MCF 10A (cell line): ENCODE results near the gene MFAP5. TPM values are rescaled to one million over a fixed set of nuclear protein-coding genes. Genes with fewer than 3 reads are reported as not detected.

Experiments used
- BruUV-seq: library from RNA; stranded (reverse); fragments of 400-500 nt; replicated peaks from 2 replicates; lab custom pipeline; 2021; lab: Mats Ljungman, UMichigan
- CTCF ChIA-PET: fragments of 300-600 bp; sonication (Branson Sonifier 250); formaldehyde crosslinking; extraction: SDS; loops from one replicate; lab custom pipeline; 2021; ENCODE audit warnings: antibody characterized with exemption, inconsistent platforms; lab: Yijun Ruan, JAX
- POLR2A ChIA-PET: fragments of 300-600, 350-650 bp; sonication (Branson Sonifier 250); formaldehyde crosslinking; extraction: SDS; loops from one replicate; lab custom pipeline; 2020; ENCODE audit warnings: antibody characterized with exemption, inconsistent platforms; lab: Yijun Ruan, JAX
- DNase-seq: peaks from one replicate; pipeline ENCODE4 v3.0.0-alpha.2; 2018; ENCODE audit not compliant: unreplicated experiment
- H3K27ac Mint-ChIP-seq: one replicate; pipeline ENCODE4 v1.8.0; 2022; ENCODE audit warnings: mild to moderate bottlenecking, low read depth, mixed read lengths; ENCODE audit not compliant: unreplicated experiment
- H3K27me3 Mint-ChIP-seq: one replicate; pipeline ENCODE4 v1.8.0; 2022; ENCODE audit warnings: mixed read lengths; ENCODE audit not compliant: insufficient read depth, unreplicated experiment
- H3K36me3 Mint-ChIP-seq: one replicate; pipeline ENCODE4 v1.8.0; 2022; ENCODE audit warnings: mild to moderate bottlenecking, moderate library complexity, mixed read lengths; ENCODE audit not compliant: insufficient read depth, unreplicated experiment
- H3K4me1 Mint-ChIP-seq: one replicate; pipeline ENCODE4 v1.8.0; 2022; ENCODE audit warnings: mixed read lengths; ENCODE audit not compliant: insufficient read depth, unreplicated experiment
- H3K4me3 Mint-ChIP-seq: one replicate; pipeline ENCODE4 v1.8.0; 2022; ENCODE audit warnings: mild to moderate bottlenecking, moderate library complexity, mixed read lengths; ENCODE audit not compliant: unreplicated experiment
- H3K9me3 Mint-ChIP-seq: one replicate; pipeline ENCODE4 v1.8.0; 2022; ENCODE audit warnings: mixed read lengths; ENCODE audit not compliant: unreplicated experiment
- CTCF ChIP-seq: fragments of 200-600 bp; IDR thresholded peaks from one replicate; pipeline ENCODE4 v1.8.0; 2022; ENCODE audit warnings: antibody characterized with exemption, mild to moderate bottlenecking; ENCODE audit not compliant: unreplicated experiment
- intact Hi-C: fragments of 100-400 bp; cut with micrococcal nuclease; formaldehyde crosslinking; loops from 2 replicates; pipeline ENCODE4 v1.14.1; 2022
- total RNA-seq: library from RNA; stranded (reverse); gene quantifications from 2 replicates; pipeline ENCODE4 v1.2.3, GENCODE V29; 2022

The MFAP5 gene
- total RNA-seq, 1 experiment from 2014 or later = 1.6 TPM

DNA sequence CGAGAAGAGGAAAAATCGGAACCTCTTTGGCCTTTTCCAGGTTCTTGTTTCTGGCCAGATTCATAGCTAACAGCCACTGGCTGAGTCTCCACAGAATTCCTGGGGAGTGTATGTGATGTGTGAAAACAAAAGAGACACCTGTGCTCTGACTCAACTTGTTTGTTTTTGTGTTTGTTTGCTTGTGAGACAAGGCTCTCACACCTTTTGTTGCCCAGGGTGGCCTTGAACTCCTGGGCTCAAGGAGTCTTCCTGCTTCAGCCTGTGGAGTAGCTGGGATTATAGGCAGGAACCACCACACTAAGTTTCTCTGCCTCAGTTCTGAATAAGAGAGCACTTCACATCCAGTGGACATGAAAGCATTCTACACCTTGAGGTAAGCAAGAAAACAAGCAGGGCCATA, 22.7 kb downstream of the MFAP5 start:
- no peak overlapping the region for H3K4me3 Mint-ChIP-seq
- BruUV-seq = no TSS peak
- TF ChIP-seq CTCF = no peak
- ChIA-PET CTCF (interaction anchor here (1.8 kb wide), 1 partner anchor 250 kb away, joined by 4 read pairs; no protein-coding TSS in a partner anchor), POLR2A (interaction anchor here (0.6 kb wide), 1 partner anchor 21 kb away, joined by 3 read pairs; no protein-coding TSS in a partner anchor)
- no peaks in the 10 kb centered on the region for H3K27me3 Mint-ChIP-seq
- H3K36me3 Mint-ChIP-seq = no peaks in the 10 kb centered on the region
- DNase-seq = no peak
- H3K4me1 Mint-ChIP-seq = peaks cover 6% of the 10 kb centered on the region
- intact Hi-C loops = no loop called here
- no peak overlapping the region for H3K27ac Mint-ChIP-seq
- H3K9me3 Mint-ChIP-seq = no peaks in the 10 kb centered on the region

- Mint-ChIP-seq H3K27ac (no peak overlapping the region), H3K4me3 (no peak overlapping the region), H3K9me3 (no peaks in the 10 kb centered on the region), H3K36me3 (no peaks in the 10 kb centered on the region), H3K4me1 (no peaks in the 10 kb centered on the region), H3K27me3 (no peaks in the 10 kb centered on the region)
- ChIA-PET CTCF (interaction anchor here (0.8 to 1.8 kb wide), 2 partner anchors 251 to 514 kb away, joined by 3 to 4 read pairs; no protein-coding TSS in a partner anchor), POLR2A (no interaction called here)
- BruUV-seq = no TSS peak
- no peak for TF ChIP-seq CTCF
- DNase-seq = no peak
- intact Hi-C loops = no loop called here
Measured at GRCh38 chr12:8638951-8639350, 23.7 kb downstream of the MFAP5 start.

DNA sequence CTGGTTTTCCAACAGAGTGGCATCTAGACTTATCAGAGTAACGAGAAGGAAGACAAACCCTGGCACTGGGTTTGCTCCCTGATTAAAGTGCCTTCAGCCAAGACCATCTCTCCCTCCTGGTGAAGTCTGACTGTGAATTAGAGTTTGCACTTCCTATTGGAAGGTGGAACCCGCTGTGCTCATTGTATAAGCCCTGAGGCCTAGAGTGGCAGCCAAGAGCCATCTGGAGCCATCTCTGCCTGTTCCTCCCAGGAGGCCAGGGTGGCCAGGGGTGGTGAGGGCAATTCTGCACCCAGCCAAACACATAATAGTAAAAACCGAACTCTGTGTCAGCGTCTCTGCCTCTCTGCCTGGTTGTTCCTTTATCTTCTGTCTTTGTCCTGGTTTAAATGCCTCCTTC, 25.0 kb downstream of the MFAP5 start:
- ChIA-PET POLR2A (no interaction called here), CTCF (interaction anchor here (0.8 kb wide), 1 partner anchor 94 kb away, joined by 3 read pairs; no protein-coding TSS in a partner anchor)
- Mint-ChIP-seq H3K27ac (no peak overlapping the region), H3K4me1 (no peaks in the 10 kb centered on the region), H3K27me3 (no peaks in the 10 kb centered on the region), H3K9me3 (no peaks in the 10 kb centered on the region), H3K36me3 (no peaks in the 10 kb centered on the region), H3K4me3 (no peak overlapping the region)
- no peak for TF ChIP-seq CTCF
- BruUV-seq = no TSS peak
- intact Hi-C loops = no loop called here
- DNase-seq = no peak

- Mint-ChIP-seq H3K4me3 (no peak overlapping the region), H3K4me1 (no peaks in the 10 kb centered on the region), H3K9me3 (no peaks in the 10 kb centered on the region), H3K36me3 (no peaks in the 10 kb centered on the region), H3K27me3 (no peaks in the 10 kb centered on the region), H3K27ac (no peak overlapping the region)
- POLR2A ChIA-PET = no interaction called here
- no peak for DNase-seq
- CTCF ChIA-PET = interaction anchor here (1.1 kb wide), 1 partner anchor 77 kb away, joined by 4 read pairs; no protein-coding TSS in a partner anchor
- no peak for TF ChIP-seq CTCF
- intact Hi-C loops = no loop called here
- no TSS peak for BruUV-seq
Measured at GRCh38 chr12:8637244-8637643, 25.4 kb downstream of the MFAP5 start.
